ENCODE data around the gene LY6G6D. TPM values are rescaled to one million over a fixed set of nuclear protein-coding genes. Genes with fewer than 3 reads are reported as not detected.
A peak's percentile ranks its signal among the peaks of the same experiment; 100 is the strongest.

LY6G6D gene
- total RNA-seq, 4 donors from 2014 or later: not detected

- no peaks in the 10 kb centered on the region for H3K9me3 ChIP-seq
- no peak for DNase-seq
- no peaks in the 10 kb centered on the region for H3K27me3 ChIP-seq
- WGBS, 2 donors: 88 to 89% methylated on average over 11 of the region's 11 CpGs
- intact Hi-C loops (cut with DNase I): loop anchor here (5.0 kb wide), 1 partner anchor 43 kb away; no protein-coding TSS in a partner anchor
- peak overlapping the region; percentile 82 to 98 (median 93) for H3K27ac ChIP-seq
- peaks cover 37 to 53% of the 10 kb centered on the region in 2 donors for H3K4me1 ChIP-seq
- no peak overlapping the region for H3K4me3 ChIP-seq (replicated peaks in 1 of 3)
- no peak for TF ChIP-seq POLR2A (IDR thresholded peaks at IDR 0.05)
- TF ChIP-seq, protein P1, sequence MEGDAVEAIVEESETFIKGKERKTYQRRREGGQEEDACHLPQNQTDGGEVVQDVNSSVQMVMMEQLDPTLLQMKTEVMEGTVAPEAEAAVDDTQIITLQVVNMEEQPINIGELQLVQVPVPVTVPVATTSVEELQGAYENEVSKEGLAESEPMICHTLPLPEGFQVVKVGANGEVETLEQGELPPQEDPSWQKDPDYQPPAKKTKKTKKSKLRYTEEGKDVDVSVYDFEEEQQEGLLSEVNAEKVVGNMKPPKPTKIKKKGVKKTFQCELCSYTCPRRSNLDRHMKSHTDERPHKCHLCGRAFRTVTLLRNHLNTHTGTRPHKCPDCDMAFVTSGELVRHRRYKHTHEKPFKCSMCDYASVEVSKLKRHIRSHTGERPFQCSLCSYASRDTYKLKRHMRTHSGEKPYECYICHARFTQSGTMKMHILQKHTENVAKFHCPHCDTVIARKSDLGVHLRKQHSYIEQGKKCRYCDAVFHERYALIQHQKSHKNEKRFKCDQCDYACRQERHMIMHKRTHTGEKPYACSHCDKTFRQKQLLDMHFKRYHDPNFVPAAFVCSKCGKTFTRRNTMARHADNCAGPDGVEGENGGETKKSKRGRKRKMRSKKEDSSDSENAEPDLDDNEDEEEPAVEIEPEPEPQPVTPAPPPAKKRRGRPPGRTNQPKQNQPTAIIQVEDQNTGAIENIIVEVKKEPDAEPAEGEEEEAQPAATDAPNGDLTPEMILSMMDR (IDR thresholded peaks at IDR 0.05): no peak
- H3K36me3 ChIP-seq: peaks cover 33 to 42% of the 10 kb centered on the region in 2 donors
Observed at GRCh38 chr6:31730631-31731086, 15.5 kb downstream of the LY6G6D start.

DNA sequence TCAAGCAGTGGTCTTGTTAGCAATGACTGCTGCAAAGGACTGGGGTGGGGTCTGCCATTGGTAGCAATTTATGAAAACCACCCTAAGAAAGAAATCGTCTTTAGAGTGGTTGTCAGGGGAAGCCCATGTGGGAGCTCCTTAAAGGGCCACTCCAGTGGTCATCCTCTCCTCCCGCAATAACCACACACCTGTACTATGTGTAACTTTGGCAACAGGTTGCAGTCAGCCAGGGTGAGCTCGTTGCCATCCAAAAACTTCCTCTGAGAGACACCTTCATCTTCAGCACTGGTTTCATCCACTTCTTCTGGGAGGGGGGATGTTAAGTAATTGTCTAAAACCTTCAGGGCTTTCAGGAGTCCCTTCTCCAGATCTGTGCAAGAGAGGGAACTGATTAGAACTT is 16.9 kb downstream of the LY6G6D start:
- peaks cover 33 to 42% of the 10 kb centered on the region in 2 donors for H3K36me3 ChIP-seq
- H3K9me3 ChIP-seq: no peaks in the 10 kb centered on the region
- no peak overlapping the region for H3K4me3 ChIP-seq (replicated peaks in 1 of 3)
- 68 to 79% methylated on average over 3 of the region's 3 CpGs for WGBS, 2 donors
- H3K4me1 ChIP-seq: peaks cover 39 to 45% of the 10 kb centered on the region in 2 donors
- H3K27me3 ChIP-seq: no peaks in the 10 kb centered on the region
- no peak overlapping the region for H3K27ac ChIP-seq
- DNase-seq: no peak
- TF ChIP-seq, protein P1 (IDR thresholded peaks at IDR 0.05): no peak
- TF ChIP-seq POLR2A (IDR thresholded peaks at IDR 0.05): no peak
- intact Hi-C loops (cut with DNase I): loop anchor here (5.0 kb wide), 1 partner anchor 45 kb away; no protein-coding TSS in a partner anchor

GRCh38 chr6:31733734-31734133 is 18.6 kb downstream of the LY6G6D start:
- WGBS, 2 donors: 89 to 92% methylated on average over 4 of the region's 4 CpGs
- no peak for DNase-seq
- TF ChIP-seq POLR2A (IDR thresholded peaks at IDR 0.05): no peak
- TF ChIP-seq, protein P1 (IDR thresholded peaks at IDR 0.05): no peak
- peaks cover 33 to 38% of the 10 kb centered on the region in 2 donors for H3K36me3 ChIP-seq
- no peaks in the 10 kb centered on the region for H3K27me3 ChIP-seq
- H3K4me1 ChIP-seq: peaks cover 23 to 42% of the 10 kb centered on the region in 2 donors
- intact Hi-C loops (cut with DNase I): loop anchor here (5.0 kb wide), 1 partner anchor 46 kb away; no protein-coding TSS in a partner anchor
- peak overlapping the region in 2 of 3 donors; percentile 82 to 90 for H3K27ac ChIP-seq
- no peaks in the 10 kb centered on the region for H3K9me3 ChIP-seq
- H3K4me3 ChIP-seq (replicated peaks in 1 of 3): no peak overlapping the region

GRCh38 chr6:31734247-31734820 is 19.2 kb downstream of the LY6G6D start:
- Histone ChIP-seq H3K27me3 (no peaks in the 10 kb centered on the region), H3K36me3 (peaks cover 33 to 38% of the 10 kb centered on the region in 2 donors), H3K4me1 (peaks cover 22 to 42% of the 10 kb centered on the region in 2 donors), H3K27ac (peak overlapping the region; percentile 82 to 91 (median 90)), H3K9me3 (no peaks in the 10 kb centered on the region), H3K4me3 (replicated peaks in 1 of 3) (peak overlapping the region in 1 of 3 donors; percentile 68)
- 28 to 30% methylated on average over 2 of the region's 2 CpGs for WGBS, 2 donors
- no peak for DNase-seq
- intact Hi-C loops (cut with DNase I): loop anchor here (5.0 kb wide), 1 partner anchor 47 kb away; no protein-coding TSS in a partner anchor
- TF ChIP-seq, protein P1 (IDR thresholded peaks at IDR 0.05): no peak
- TF ChIP-seq POLR2A (IDR thresholded peaks at IDR 0.05): no peak

DNA sequence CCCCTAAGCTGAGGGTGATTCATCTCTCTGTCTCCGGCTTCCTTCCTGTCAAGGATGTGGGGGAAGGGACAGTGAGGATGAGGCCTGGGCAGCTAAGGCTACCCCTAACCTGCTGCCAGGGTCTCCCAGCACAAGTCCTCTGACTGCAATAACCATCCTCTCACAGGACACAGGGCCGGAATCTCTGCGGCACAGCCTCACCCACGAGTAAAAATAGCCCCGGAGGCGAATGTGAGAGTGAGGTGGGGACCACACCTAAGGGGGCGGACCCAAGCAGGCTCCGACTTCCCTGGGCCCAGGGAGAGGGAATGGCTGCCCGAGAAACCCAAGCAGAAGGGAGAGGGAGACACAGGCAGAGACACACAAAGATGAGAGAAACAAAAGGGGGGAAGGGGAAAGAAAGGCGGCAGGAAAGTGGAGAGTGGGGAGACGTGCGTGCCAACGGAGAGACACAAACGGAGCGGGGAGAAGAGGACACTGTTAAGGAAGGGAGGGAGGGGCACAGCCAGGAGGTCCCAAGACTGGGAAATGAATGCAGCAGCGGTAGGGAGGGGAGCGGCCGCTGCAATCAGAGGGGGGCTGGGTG is 19.8 kb downstream of the LY6G6D start:
- DNase-seq: peak; percentile 50

More for the DNA sequence above, 19.8 kb downstream of the LY6G6D start:
- Histone ChIP-seq H3K9me3 (no peaks in the 10 kb centered on the region), H3K27me3 (no peaks in the 10 kb centered on the region), H3K27ac (peak overlapping the region; percentile 82 to 91 (median 90)), H3K36me3 (peaks cover 33 to 38% of the 10 kb centered on the region in 2 donors), H3K4me3 (replicated peaks in 1 of 3) (peak overlapping the region in 2 of 3 donors; percentile 68 to 86), H3K4me1 (peaks cover 22 to 44% of the 10 kb centered on the region in 2 donors)
- intact Hi-C loops (cut with DNase I): loop anchor here (5.0 kb wide), 2 partner anchors 33 to 48 kb away; partner anchors contain the start of gene ABHD16A
- 2 to 3% methylated on average over 18 of the region's 18 CpGs for WGBS, 2 donors
- TF ChIP-seq, protein P1 (IDR thresholded peaks at IDR 0.05): no peak
- TF ChIP-seq POLR2A (IDR thresholded peaks at IDR 0.05): peak in 1 of 2 donors; percentile 41
